ENCODE measurements around the gene APLF.

Gene APLF

GRCh38 chr2:68612765-68613519 is 145.6 kb downstream of the APLF start:
- TF ChIP-seq POLR2A (IDR thresholded peaks at IDR 0.05; ENCODE audit: low read length) (no peak), GATA1 (IDR thresholded peaks at IDR 0.05; ENCODE audit: low read depth, low read length) (no peak)
- no peak for DNase-seq

GRCh38 chr2:68620772-68621171 is 153.4 kb downstream of the APLF start:
- TF ChIP-seq GATA1 (IDR thresholded peaks at IDR 0.05; ENCODE audit: low read depth, low read length), result no peak
- TF ChIP-seq POLR2A (IDR thresholded peaks at IDR 0.05; ENCODE audit: low read length), result no peak
- no peak for DNase-seq

- no peak for DNase-seq
- TF ChIP-seq GATA1 (IDR thresholded peaks at IDR 0.05; ENCODE audit: low read depth, low read length) (no peak), POLR2A (IDR thresholded peaks at IDR 0.05; ENCODE audit: low read length) (no peak)
Observed at GRCh38 chr2:68623820-68624219, 156.4 kb downstream of the APLF start.

- DNase-seq, result no peak
- TF ChIP-seq POLR2A (IDR thresholded peaks at IDR 0.05; ENCODE audit: low read length) (no peak), GATA1 (IDR thresholded peaks at IDR 0.05; ENCODE audit: low read depth, low read length) (no peak)
Observed at GRCh38 chr2:68627615-68628014, 160.2 kb downstream of the APLF start.

Data from erythroblast (primary cell).